SJSA1 (cell line): ENCODE measurements around the gene RNU5D-1. TPM values are rescaled to one million over a fixed set of nuclear protein-coding genes. Genes with fewer than 3 reads are reported as not detected.
"Not testable (repeated sequence)": the region's sequence is repeated elsewhere in the genome, so short reads cannot be mapped to it uniquely, and the experiment has no call there.

ENCODE experiments used
- DNase-seq, 2 experiments: peaks; one replicate each; pipeline ENCODE4 v3.0.0-alpha.2; 2015 to 2020; ENCODE audit warnings: low spot score in 2 of 2, low read depth in 1 of 2
- H3K27ac ChIP-seq: fragments of 250-450 bp; sonication (Bioruptor Pico); 2 replicates; pipeline ENCODE4 v1.5.1; 2020; ENCODE audit warnings: mild to moderate bottlenecking, moderate library complexity
- H3K27me3 ChIP-seq: fragments of 250-450 bp; sonication (Bioruptor Pico); replicated peaks from 2 replicates; pipeline ENCODE4 v1.5.1; 2020; ENCODE audit warnings: mild to moderate bottlenecking, moderate library complexity
- H3K36me3 ChIP-seq: fragments of 250-450 bp; sonication (Bioruptor Pico); 2 replicates; pipeline ENCODE4 v1.5.1; 2020; ENCODE audit warnings: mild to moderate bottlenecking
- H3K4me1 ChIP-seq: fragments of 250-450 bp; sonication (Bioruptor Pico); replicated peaks from 2 replicates; pipeline ENCODE4 v1.6.1; 2021; ENCODE audit warnings: mild to moderate bottlenecking
- H3K4me3 ChIP-seq: fragments of 250-450 bp; sonication (Bioruptor Pico); 2 replicates; pipeline ENCODE4 v1.5.1; 2020; ENCODE audit warnings: mild to moderate bottlenecking
- H3K9me3 ChIP-seq: fragments of 250-450 bp; sonication (Bioruptor Pico); replicated peaks from 2 replicates; pipeline ENCODE4 v1.5.1; 2020; ENCODE audit warnings: mild to moderate bottlenecking
- total RNA-seq: library from RNA; depleted of rRNA; stranded (reverse); fragments of >200 nt; shearing (Covaris generic); gene quantifications from 2 replicates; pipeline ENCODE4 v1.2.3, GENCODE V29; 2014; rRNA removed

The RNU5D-1 gene
- total RNA-seq = not detected in 2 replicates

- Histone ChIP-seq H3K27me3 (no peaks in the 10 kb centered on the region), H3K36me3 (no peaks in the 10 kb centered on the region), H3K4me3 (no peak within 1 kb of the TSS), H3K27ac (peak within 1 kb of the TSS; percentile 100), H3K4me1 (peaks cover 24% of the 10 kb centered on the region), H3K9me3 (no peaks in the 10 kb centered on the region)
- peak; percentile 95 to 98 for DNase-seq
These were observed at the start of gene RNU5D-1 for GRCh38 chr1:44730741-44731512. Gene RNU5D-1 (minus strand): TSS chr1:44731170.

GRCh38 chr1:44780583-44781121 lies 49.7 kb upstream of the RNU5D-1 start:
- 0 out of 2 replicates have a peak, but pooled peaks cover 2% of the 10 kb centered on the region for H3K27me3 ChIP-seq
- H3K9me3 ChIP-seq = no peaks in the 10 kb centered on the region
- H3K27ac ChIP-seq = no peak overlapping the region
- peaks cover 19% of the 10 kb centered on the region for H3K4me1 ChIP-seq
- no peak for DNase-seq
- peaks cover 71% of the 10 kb centered on the region for H3K36me3 ChIP-seq
- H3K4me3 ChIP-seq = no peak overlapping the region

GRCh38 chr1:44778705-44779576 lies 48.0 kb upstream of the RNU5D-1 start:
- no peak for DNase-seq
- no peak overlapping the region for H3K4me3 ChIP-seq
- peaks cover 24% of the 10 kb centered on the region for H3K4me1 ChIP-seq
- peaks cover 77% of the 10 kb centered on the region for H3K36me3 ChIP-seq
- H3K27ac ChIP-seq = no peak overlapping the region
- H3K27me3 ChIP-seq = 0 out of 2 replicates have a peak, but pooled peaks cover 2% of the 10 kb centered on the region
- no peaks in the 10 kb centered on the region for H3K9me3 ChIP-seq

GRCh38 chr1:44777969-44778635 lies 47.1 kb upstream of the RNU5D-1 start:
- H3K4me3 ChIP-seq = no peak overlapping the region
- H3K36me3 ChIP-seq = peaks cover 73% of the 10 kb centered on the region
- peaks cover 20% of the 10 kb centered on the region for H3K4me1 ChIP-seq

GRCh38 chr1:44777547-44777946 lies 46.6 kb upstream of the RNU5D-1 start:
- Histone ChIP-seq H3K27me3 (no peaks in the 10 kb centered on the region), H3K36me3 (peaks cover 72% of the 10 kb centered on the region), H3K4me3 (peak overlapping the region; percentile 67), H3K27ac (no peak overlapping the region), H3K4me1 (peaks cover 20% of the 10 kb centered on the region), H3K9me3 (no peaks in the 10 kb centered on the region)
- DNase-seq = no peak

More at GRCh38 chr1:44777969-44778635, 47.1 kb upstream of the RNU5D-1 start:
- no peak for DNase-seq
- Histone ChIP-seq H3K9me3 (no peaks in the 10 kb centered on the region), H3K27me3 (no peaks in the 10 kb centered on the region), H3K27ac (no peak overlapping the region)

GRCh38 chr1:44776730-44777068 lies 45.7 kb upstream of the RNU5D-1 start:
- peaks cover 20% of the 10 kb centered on the region for H3K4me1 ChIP-seq
- no peak for DNase-seq
- H3K9me3 ChIP-seq = no peaks in the 10 kb centered on the region
- no peaks in the 10 kb centered on the region for H3K27me3 ChIP-seq
- H3K27ac ChIP-seq = no peak overlapping the region
- H3K4me3 ChIP-seq = peak overlapping the region; percentile 67
- H3K36me3 ChIP-seq = peaks cover 66% of the 10 kb centered on the region

- Histone ChIP-seq H3K27me3 (no peaks in the 10 kb centered on the region), H3K4me3 (peak overlapping the region; percentile 67), H3K27ac (peak overlapping the region; percentile 82), H3K36me3 (peaks cover 60% of the 10 kb centered on the region), H3K9me3 (no peaks in the 10 kb centered on the region), H3K4me1 (peaks cover 20% of the 10 kb centered on the region)
- no peak for DNase-seq
These were observed 45.2 kb upstream of the RNU5D-1 start for GRCh38 chr1:44775930-44776729.

- peaks cover 20% of the 10 kb centered on the region for H3K4me1 ChIP-seq
- DNase-seq = peak; percentile 93
- H3K27me3 ChIP-seq = no peaks in the 10 kb centered on the region
- H3K36me3 ChIP-seq = peaks cover 52% of the 10 kb centered on the region
- peak within 1 kb of the TSS; percentile 82 for H3K27ac ChIP-seq
- H3K4me3 ChIP-seq = peak within 1 kb of the TSS; percentile 67
- no peaks in the 10 kb centered on the region for H3K9me3 ChIP-seq
These were observed 44.3 kb upstream of the RNU5D-1 start, which contains the start of gene RPS8 for GRCh38 chr1:44775078-44775929. Gene RPS8 (plus strand): TSS chr1:44775540. CDS start chr1:44775597, 57 bp downstream.

- H3K4me1 ChIP-seq, H3K4me3 ChIP-seq, DNase-seq, H3K27me3 ChIP-seq, H3K27ac ChIP-seq, H3K9me3 ChIP-seq: not testable (repeated sequence)
- H3K36me3 ChIP-seq = peaks cover 70% of the 10 kb centered on the region
These were observed 35.5 kb upstream of the RNU5D-1 start for GRCh38 chr1:44766421-44766820.

- H3K4me3 ChIP-seq = no peak overlapping the region
- H3K27ac ChIP-seq = no peak overlapping the region
- no peaks in the 10 kb centered on the region; the same call in 1 of the 2 replicates for H3K9me3 ChIP-seq
- H3K36me3 ChIP-seq = peaks cover 100% of the 10 kb centered on the region
- H3K4me1 ChIP-seq = no peaks in the 10 kb centered on the region
- H3K27me3 ChIP-seq = no peaks in the 10 kb centered on the region
- no peak for DNase-seq
These were observed 29.9 kb upstream of the RNU5D-1 start for GRCh38 chr1:44760876-44761275.

GRCh38 chr1:44759077-44759476 lies 28.1 kb upstream of the RNU5D-1 start:
- Histone ChIP-seq H3K27ac (no peak overlapping the region), H3K27me3 (no peaks in the 10 kb centered on the region), H3K4me3 (no peak overlapping the region), H3K9me3 (no peaks in the 10 kb centered on the region; the same call in 1 of the 2 replicates), H3K36me3 (peaks cover 100% of the 10 kb centered on the region), H3K4me1 (no peaks in the 10 kb centered on the region)
- DNase-seq = no peak

- Histone ChIP-seq H3K27me3 (no peaks in the 10 kb centered on the region), H3K36me3 (peaks cover 100% of the 10 kb centered on the region), H3K27ac (no peak overlapping the region), H3K4me1 (no peaks in the 10 kb centered on the region), H3K9me3 (no peaks in the 10 kb centered on the region; the same call in 1 of the 2 replicates), H3K4me3 (no peak overlapping the region)
- DNase-seq = no peak
These were observed 26.4 kb upstream of the RNU5D-1 start for GRCh38 chr1:44757420-44757819.
